ENCODE measurements around the gene ZNF527.

ZNF527 gene

DNA sequence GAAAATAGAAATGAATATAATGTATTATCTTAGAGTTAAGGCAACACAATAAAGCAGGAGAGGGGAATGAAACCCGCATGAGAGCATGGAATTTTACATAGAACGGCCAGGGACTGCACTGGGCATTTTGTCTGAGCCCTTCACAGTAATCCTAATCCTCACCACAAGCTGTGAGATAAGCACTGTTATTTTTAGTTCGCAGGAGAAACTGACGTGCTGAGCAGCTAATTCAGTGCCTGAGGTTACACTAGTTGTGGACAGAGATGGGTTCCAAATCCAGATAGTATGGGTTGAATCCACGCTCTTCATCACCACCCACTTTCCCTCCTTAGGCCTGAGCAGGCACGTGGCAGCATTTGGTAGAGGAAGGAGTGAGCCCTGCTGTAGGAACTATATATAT, 24.8 kb upstream of the ZNF527 start:
- no peaks in the 10 kb centered on the region for H3K27me3 ChIP-seq (ENCODE audit: insufficient read depth, low read length, poor library complexity)
- H4K20me1 ChIP-seq (ENCODE audit: insufficient read depth, low read length) = 0 out of 2 replicates have a peak, but pooled peaks cover 4% of the 10 kb centered on the region
- no peaks in the 10 kb centered on the region for H3K4me1 ChIP-seq (ENCODE audit: insufficient read depth, low read length)
- H3K79me2 ChIP-seq (ENCODE audit: insufficient read depth, low read length) = peaks cover 21% of the 10 kb centered on the region; the same call in 1 of the 2 replicates
- H2AFZ ChIP-seq (ENCODE audit: low read depth, low read length) = no peak overlapping the region
- no peak overlapping the region for H3K4me2 ChIP-seq (ENCODE audit: insufficient read depth, low read length)
- H3K9ac ChIP-seq (ENCODE audit: low read depth, low read length) = no peak overlapping the region
- H3K4me3 ChIP-seq (ENCODE audit: low read depth in 1 of 2, low read length in 2 of 2) = no peak overlapping the region
- ATAC-seq (ENCODE audit: insufficient read depth, low read depth) (no peak), DNase-seq (no peak)
- TF ChIP-seq, protein P1, sequence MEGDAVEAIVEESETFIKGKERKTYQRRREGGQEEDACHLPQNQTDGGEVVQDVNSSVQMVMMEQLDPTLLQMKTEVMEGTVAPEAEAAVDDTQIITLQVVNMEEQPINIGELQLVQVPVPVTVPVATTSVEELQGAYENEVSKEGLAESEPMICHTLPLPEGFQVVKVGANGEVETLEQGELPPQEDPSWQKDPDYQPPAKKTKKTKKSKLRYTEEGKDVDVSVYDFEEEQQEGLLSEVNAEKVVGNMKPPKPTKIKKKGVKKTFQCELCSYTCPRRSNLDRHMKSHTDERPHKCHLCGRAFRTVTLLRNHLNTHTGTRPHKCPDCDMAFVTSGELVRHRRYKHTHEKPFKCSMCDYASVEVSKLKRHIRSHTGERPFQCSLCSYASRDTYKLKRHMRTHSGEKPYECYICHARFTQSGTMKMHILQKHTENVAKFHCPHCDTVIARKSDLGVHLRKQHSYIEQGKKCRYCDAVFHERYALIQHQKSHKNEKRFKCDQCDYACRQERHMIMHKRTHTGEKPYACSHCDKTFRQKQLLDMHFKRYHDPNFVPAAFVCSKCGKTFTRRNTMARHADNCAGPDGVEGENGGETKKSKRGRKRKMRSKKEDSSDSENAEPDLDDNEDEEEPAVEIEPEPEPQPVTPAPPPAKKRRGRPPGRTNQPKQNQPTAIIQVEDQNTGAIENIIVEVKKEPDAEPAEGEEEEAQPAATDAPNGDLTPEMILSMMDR (IDR thresholded peaks at IDR 0.05; ENCODE audit: borderline replicate concordance, extremely low read depth, low read length, poor library complexity, severe bottlenecking) = no peak
- TF ChIP-seq EZH2 (IDR thresholded peaks at IDR 0.05; ENCODE audit: borderline replicate concordance, low read depth, low read length, severe bottlenecking) = no peak
- H3K36me3 ChIP-seq (ENCODE audit: insufficient read depth, low read length) = peaks cover 84% of the 10 kb centered on the region
- no peak overlapping the region for H3K27ac ChIP-seq (ENCODE audit: low read length)
- no peaks in the 10 kb centered on the region for H3K9me3 ChIP-seq (ENCODE audit: insufficient read depth, low read length, severe bottlenecking)

DNA sequence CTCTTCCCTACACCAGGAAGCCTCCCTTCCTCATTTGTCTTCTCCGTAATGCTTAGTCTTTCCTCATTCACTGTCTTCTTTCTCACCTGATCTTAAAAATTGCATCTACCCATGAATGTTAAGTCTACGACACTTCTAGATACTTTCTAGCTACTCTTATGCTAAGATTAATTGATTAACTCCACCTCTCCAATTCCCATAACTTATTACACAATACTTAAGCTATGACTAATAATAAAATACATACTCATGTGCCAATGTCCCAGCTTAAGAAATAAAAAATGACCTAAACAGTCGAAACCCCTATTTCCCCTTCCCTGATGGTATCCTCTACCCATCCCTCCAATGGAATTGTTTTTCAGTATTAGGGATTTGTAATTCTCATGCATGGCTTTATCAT, 22.8 kb upstream of the ZNF527 start:
- Histone ChIP-seq H2AFZ (ENCODE audit: low read depth, low read length) (no peak overlapping the region), H3K4me1 (ENCODE audit: insufficient read depth, low read length) (no peaks in the 10 kb centered on the region), H3K27me3 (ENCODE audit: insufficient read depth, low read length, poor library complexity) (no peaks in the 10 kb centered on the region), H3K27ac (ENCODE audit: low read length) (no peak overlapping the region), H3K4me2 (ENCODE audit: insufficient read depth, low read length) (no peak overlapping the region), H3K9me3 (ENCODE audit: insufficient read depth, low read length, severe bottlenecking) (no peaks in the 10 kb centered on the region), H4K20me1 (ENCODE audit: insufficient read depth, low read length) (0 out of 2 replicates have a peak, but pooled peaks cover 4% of the 10 kb centered on the region), H3K9ac (ENCODE audit: low read depth, low read length) (no peak overlapping the region), H3K4me3 (ENCODE audit: low read depth in 1 of 2, low read length in 2 of 2) (no peak overlapping the region), H3K79me2 (ENCODE audit: insufficient read depth, low read length) (peaks cover 14% of the 10 kb centered on the region; the same call in 1 of the 2 replicates), H3K36me3 (ENCODE audit: insufficient read depth, low read length) (peaks cover 86% of the 10 kb centered on the region)
- DNase-seq (no peak), ATAC-seq (ENCODE audit: insufficient read depth, low read depth) (no peak)
- TF ChIP-seq EZH2 (IDR thresholded peaks at IDR 0.05; ENCODE audit: borderline replicate concordance, low read depth, low read length, severe bottlenecking) = no peak

DNA sequence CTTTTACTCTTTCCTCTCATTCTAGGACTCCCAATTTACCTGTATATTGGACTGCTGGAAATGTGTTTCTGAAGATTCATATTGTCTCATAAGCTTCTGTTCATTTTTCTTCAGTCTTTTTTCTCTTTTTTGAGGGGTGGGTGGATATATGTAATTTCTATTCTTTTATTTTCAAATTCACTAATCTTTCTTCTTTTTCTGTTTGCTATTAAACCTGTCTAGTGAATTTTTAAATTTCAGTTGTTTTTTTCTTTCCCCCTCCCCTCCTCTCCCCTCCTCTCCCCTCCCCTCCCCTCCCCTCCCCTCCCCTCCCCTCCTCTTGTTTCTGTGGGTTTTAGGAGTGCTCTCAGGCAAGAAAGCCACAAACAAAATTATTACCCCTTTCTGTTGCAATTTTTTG, 16.9 kb upstream of the ZNF527 start:
- H3K79me2 ChIP-seq (ENCODE audit: insufficient read depth, low read length) = peaks cover 18% of the 10 kb centered on the region; the same call in 1 of the 2 replicates
- no peak overlapping the region for H3K4me2 ChIP-seq (ENCODE audit: insufficient read depth, low read length)
- no peak overlapping the region for H3K27ac ChIP-seq (ENCODE audit: low read length)
- H3K9ac ChIP-seq (ENCODE audit: low read depth, low read length) = no peak overlapping the region
- no peaks in the 10 kb centered on the region for H4K20me1 ChIP-seq (ENCODE audit: insufficient read depth, low read length)
- H2AFZ ChIP-seq (ENCODE audit: low read depth, low read length) = no peak overlapping the region
- no peak overlapping the region for H3K4me3 ChIP-seq (ENCODE audit: low read depth in 1 of 2, low read length in 2 of 2)
- ATAC-seq (ENCODE audit: insufficient read depth, low read depth) = no peak
- H3K27me3 ChIP-seq (ENCODE audit: insufficient read depth, low read length, poor library complexity) = no peaks in the 10 kb centered on the region
- H3K9me3 ChIP-seq (ENCODE audit: insufficient read depth, low read length, severe bottlenecking) = peaks cover 8% of the 10 kb centered on the region
- DNase-seq = no peak
- TF ChIP-seq, protein P1 (IDR thresholded peaks at IDR 0.05; ENCODE audit: borderline replicate concordance, extremely low read depth, low read length, poor library complexity, severe bottlenecking) = no peak
- TF ChIP-seq EZH2 (IDR thresholded peaks at IDR 0.05; ENCODE audit: borderline replicate concordance, low read depth, low read length, severe bottlenecking) = no peak
- no peaks in the 10 kb centered on the region for H3K4me1 ChIP-seq (ENCODE audit: insufficient read depth, low read length)
- H3K36me3 ChIP-seq (ENCODE audit: insufficient read depth, low read length) = peaks cover 79% of the 10 kb centered on the region

DNA sequence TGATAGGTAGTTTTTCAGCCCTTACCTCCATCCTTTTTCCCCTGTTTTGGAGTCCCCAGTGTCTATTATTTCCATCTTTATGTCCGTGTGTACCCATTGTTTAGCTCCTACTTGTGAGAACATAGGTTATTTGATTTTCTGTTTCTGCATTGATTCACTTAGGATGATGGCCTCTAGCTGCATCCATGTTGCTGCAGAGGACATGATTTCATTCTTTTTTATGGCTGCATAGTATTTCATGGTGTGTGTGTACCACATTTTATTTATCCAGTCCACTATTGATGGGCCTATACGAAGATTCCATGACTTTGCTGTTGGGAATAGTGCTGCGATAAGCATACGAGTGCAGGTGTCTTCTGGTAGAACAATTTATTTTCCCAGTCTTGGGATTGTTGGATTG, 15.0 kb upstream of the ZNF527 start:
- Histone ChIP-seq H3K4me1 (ENCODE audit: insufficient read depth, low read length) (no peaks in the 10 kb centered on the region), H3K79me2 (ENCODE audit: insufficient read depth, low read length) (peaks cover 18% of the 10 kb centered on the region; the same call in 1 of the 2 replicates), H3K9me3 (ENCODE audit: insufficient read depth, low read length, severe bottlenecking) (peaks cover 8% of the 10 kb centered on the region), H4K20me1 (ENCODE audit: insufficient read depth, low read length) (no peaks in the 10 kb centered on the region), H3K27me3 (ENCODE audit: insufficient read depth, low read length, poor library complexity) (no peaks in the 10 kb centered on the region), H3K4me2 (ENCODE audit: insufficient read depth, low read length) (no peak overlapping the region), H3K9ac (ENCODE audit: low read depth, low read length) (no peak overlapping the region), H3K36me3 (ENCODE audit: insufficient read depth, low read length) (peaks cover 83% of the 10 kb centered on the region), H3K27ac (ENCODE audit: low read length) (no peak overlapping the region), H3K4me3 (ENCODE audit: low read depth in 1 of 2, low read length in 2 of 2) (no peak overlapping the region), H2AFZ (ENCODE audit: low read depth, low read length) (no peak overlapping the region)
- DNase-seq = no peak
- TF ChIP-seq EZH2 (IDR thresholded peaks at IDR 0.05; ENCODE audit: borderline replicate concordance, low read depth, low read length, severe bottlenecking) = no peak
- TF ChIP-seq, protein P1 (IDR thresholded peaks at IDR 0.05; ENCODE audit: borderline replicate concordance, extremely low read depth, low read length, poor library complexity, severe bottlenecking) = no peak
- no peak for ATAC-seq (ENCODE audit: insufficient read depth, low read depth)

All from DND-41 (cell line).